CD14-positive monocyte (primary cell): ENCODE data around the gene TSPAN15. TPM values are rescaled to one million over a fixed set of nuclear protein-coding genes. Genes with fewer than 3 reads are reported as not detected.

Source experiments
- DNase-seq, 3 donors: peaks; one replicate each; pipeline ENCODE4 v3.0.0-alpha.2; 2011 to 2022
- H2AFZ ChIP-seq: 2 replicates; pipeline ENCODE4 v1.6.0; 2012; ENCODE audit warnings: mild to moderate bottlenecking, low read depth, low read length, inconsistent platforms; ENCODE audit not compliant: insufficient read depth, poor library complexity, severe bottlenecking
- H3K27ac ChIP-seq, 2 donors: 1 replicate in 1 of 2; 2 replicates in 1 of 2; pipeline ENCODE4 v1.5.1; 2012 to 2013; ENCODE audit warnings: low read length in 2 of 2, control low read depth in 1 of 2, inconsistent platforms in 1 of 2, low read depth in 1 of 2, mild to moderate bottlenecking in 1 of 2
- H3K27me3 ChIP-seq, 2 donors: one replicate each; pipeline versions ENCODE4 v1.6.0 to v1.6.1; 2011 to 2013; ENCODE audit warnings: low read length in 2 of 2; ENCODE audit not compliant: control insufficient read depth in 2 of 2, insufficient read depth in 2 of 2
- H3K36me3 ChIP-seq, 2 donors: replicated peaks in 1 of 2; 1 replicate in 1 of 2; 2 replicates in 1 of 2; pipeline versions ENCODE4 v1.5.1 to v1.6.1; 2012 to 2013; ENCODE audit warnings: low read length in 2 of 2, control low read depth in 1 of 2, inconsistent platforms in 1 of 2, mild to moderate bottlenecking in 1 of 2; ENCODE audit not compliant: insufficient read depth in 2 of 2, control insufficient read depth in 1 of 2
- H3K4me1 ChIP-seq, 2 donors: 1 replicate in 1 of 2; 2 replicates in 1 of 2; pipeline versions ENCODE4 v1.5.1 to v1.6.1; 2012 to 2013; ENCODE audit warnings: low read length in 2 of 2, control low read depth in 1 of 2, inconsistent platforms in 1 of 2, mild to moderate bottlenecking in 1 of 2, moderate library complexity in 1 of 2; ENCODE audit not compliant: insufficient read depth in 2 of 2, control insufficient read depth in 1 of 2
- H3K4me2 ChIP-seq: replicated peaks from 2 replicates; pipeline ENCODE3; 2012; ENCODE audit warnings: low read length, moderate library complexity, mild to moderate bottlenecking; ENCODE audit not compliant: poor library complexity, severe bottlenecking; ENCODE audit errors: extremely low read depth
- H3K4me3 ChIP-seq, 3 experiments: fragments of 200-600 bp in 1 of 3; sonication (generic) in 1 of 3; replicated peaks in 1 of 3; 1 replicate in 2 of 3; 2 replicates in 1 of 3; pipeline ENCODE4 v1.5.1; 2011 to 2013; ENCODE audit warnings: low read length in 3 of 3, mild to moderate bottlenecking in 3 of 3, control low read depth in 2 of 3, low read depth in 2 of 3, inconsistent platforms in 1 of 3, moderate library complexity in 1 of 3
- H3K79me2 ChIP-seq: 2 replicates; pipeline ENCODE4 v1.6.0; 2012; ENCODE audit warnings: mild to moderate bottlenecking, control low read depth, inconsistent platforms, low read length, moderate library complexity; ENCODE audit not compliant: insufficient read depth
- H3K9ac ChIP-seq: 2 replicates; pipeline ENCODE4 v1.6.0; 2017; ENCODE audit warnings: low read length, mild to moderate bottlenecking; ENCODE audit not compliant: insufficient read depth, poor library complexity, severe bottlenecking
- H3K9me3 ChIP-seq, 2 donors: replicated peaks in 1 of 2; 1 replicate in 1 of 2; 2 replicates in 1 of 2; pipeline versions ENCODE4 v1.5.1 to v1.6.1; 2012 to 2013; ENCODE audit warnings: low read length in 2 of 2, control low read depth in 1 of 2; ENCODE audit not compliant: control insufficient read depth in 1 of 2, insufficient read depth in 1 of 2
- H4K20me1 ChIP-seq: 2 replicates; pipeline ENCODE4 v1.6.0; 2012; ENCODE audit warnings: mild to moderate bottlenecking, low read length, control low read depth, moderate library complexity; ENCODE audit not compliant: insufficient read depth
- H3K27ac Mint-ChIP-seq, 7 donors: one replicate each; pipeline ENCODE4 v1.8.0; 2020; ENCODE audit warnings: mild to moderate bottlenecking in 7 of 7, mixed read lengths in 7 of 7, moderate library complexity in 6 of 7, inconsistent platforms in 2 of 7
- H3K27me3 Mint-ChIP-seq, 3 donors: one replicate each; pipeline ENCODE4 v1.8.0; 2021 to 2022; ENCODE audit warnings: low read depth in 3 of 3, mild to moderate bottlenecking in 3 of 3, mixed read lengths in 3 of 3, moderate library complexity in 3 of 3, inconsistent platforms in 1 of 3
- H3K36me3 Mint-ChIP-seq, 2 donors: one replicate each; pipeline ENCODE4 v1.8.0; 2020; ENCODE audit warnings: mixed read lengths in 2 of 2, inconsistent platforms in 1 of 2, mild to moderate bottlenecking in 1 of 2
- H3K4me1 Mint-ChIP-seq: one replicate; pipeline ENCODE4 v1.8.0; 2020; ENCODE audit warnings: mild to moderate bottlenecking, mixed read lengths
- H3K4me3 Mint-ChIP-seq, 2 donors: one replicate each; pipeline ENCODE4 v1.8.0; 2020; ENCODE audit warnings: mild to moderate bottlenecking in 2 of 2, mixed read lengths in 2 of 2, moderate library complexity in 1 of 2
- H3K9me3 Mint-ChIP-seq, 7 donors: one replicate each; pipeline ENCODE4 v1.8.0; 2020 to 2022; ENCODE audit warnings: mixed read lengths in 7 of 7, mild to moderate bottlenecking in 6 of 7, moderate library complexity in 6 of 7, inconsistent platforms in 2 of 7
- CTCF ChIP-seq: fragments of 200-600 bp; IDR thresholded peaks from one replicate; pipeline ENCODE4 v1.8.0; 2022; ENCODE audit warnings: antibody characterized with exemption, mild to moderate bottlenecking
- WGBS: methylation state at CpG from one replicate; pipeline ENCODE4 v1.1.5; 2013; ENCODE audit warnings: missing lambda C conversion rate; ENCODE audit not compliant: insufficient coverage; 5-methylcytosine and 5-hydroxymethylcytosine counted together
- intact Hi-C, 2 donors: fragments of 100-400 bp; cut with micrococcal nuclease; formaldehyde crosslinking; loops; one replicate each; pipeline versions ENCODE4 v1.15.0 to v1.15.1; 2023
- polyA plus RNA-seq, 3 donors: library from polyadenylated mRNA; depleted of rRNA in 1 of 3; unstranded in 2 of 3; stranded (reverse) in 1 of 3; fragments of 300-500 nt in 2 of 3; fragments of >200 nt in 1 of 3; fragmentation: Illumina TruSeq in 2 of 3; gene quantifications; 1 replicate in 2 of 3; 2 replicates in 1 of 3; pipeline ENCODE4 v1.2.3, GENCODE V29; 2012 to 2021

The TSPAN15 gene
- polyA plus RNA-seq, 3 donors: 0.22 to 0.39 TPM; not detected in 1

DNA sequence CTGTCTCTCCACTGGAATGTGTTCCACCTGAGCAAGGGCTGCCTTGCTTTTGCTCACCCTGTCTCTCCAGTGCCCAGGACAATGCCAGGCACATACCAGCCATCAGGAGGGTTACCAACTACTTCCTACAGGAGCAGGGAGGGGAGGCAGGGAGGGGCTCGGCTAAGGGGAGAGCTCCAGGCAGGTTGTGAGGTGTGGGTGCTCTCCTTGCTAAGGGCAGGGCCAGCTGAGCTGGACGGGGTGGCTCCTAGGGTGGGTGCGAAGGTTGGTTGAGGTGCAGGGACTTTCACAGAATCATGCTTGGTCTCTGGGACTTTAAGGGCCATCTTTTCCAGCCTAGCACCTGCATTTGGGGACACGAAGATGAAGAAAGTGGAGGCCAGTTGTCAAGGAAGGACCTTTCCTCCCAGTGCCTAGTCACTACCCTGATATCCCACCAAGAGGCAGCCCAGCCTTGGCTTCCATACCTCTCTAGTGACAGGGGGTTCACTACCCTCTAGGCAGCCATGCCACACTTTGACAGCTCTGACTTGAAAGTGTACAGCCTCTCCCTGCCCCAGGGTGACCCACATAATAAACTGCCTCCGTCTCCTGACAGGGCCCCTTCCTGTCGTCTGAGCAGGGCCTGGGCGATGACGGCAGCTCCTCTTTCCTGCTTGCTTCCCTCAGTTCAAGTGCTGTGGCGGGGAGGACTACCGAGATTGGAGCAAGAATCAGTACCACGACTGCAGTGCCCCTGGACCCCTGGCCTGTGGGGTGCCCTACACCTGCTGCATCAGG lies 46.5 kb downstream of the TSPAN15 start:
- Histone ChIP-seq H3K9me3 (no peaks in the 10 kb centered on the region), H3K4me1 (no peaks in the 10 kb centered on the region), H3K4me2 (no peak overlapping the region), H3K27me3 (no peaks in the 10 kb centered on the region), H3K9ac (no peak overlapping the region), H4K20me1 (no peaks in the 10 kb centered on the region), H3K4me3 (no peak overlapping the region), H3K79me2 (no peaks in the 10 kb centered on the region), H2AFZ (no peak overlapping the region), H3K36me3 (no peaks in the 10 kb centered on the region), H3K27ac (no peak overlapping the region)
- intact Hi-C loops: no loop called here
- Mint-ChIP-seq H3K9me3 (peaks cover 0 to 2% (median 0%) of the 10 kb centered on the region in 7 donors), H3K27me3 (peaks cover 0 to 7% (median 5%) of the 10 kb centered on the region in 3 donors), H3K27ac (no peak overlapping the region), H3K4me3 (no peak overlapping the region), H3K4me1 (no peaks in the 10 kb centered on the region), H3K36me3 (no peaks in the 10 kb centered on the region)
- WGBS: 30% methylated on average over 10 of the region's 11 CpGs
- no peak for TF ChIP-seq CTCF
- DNase-seq: no peak

DNA sequence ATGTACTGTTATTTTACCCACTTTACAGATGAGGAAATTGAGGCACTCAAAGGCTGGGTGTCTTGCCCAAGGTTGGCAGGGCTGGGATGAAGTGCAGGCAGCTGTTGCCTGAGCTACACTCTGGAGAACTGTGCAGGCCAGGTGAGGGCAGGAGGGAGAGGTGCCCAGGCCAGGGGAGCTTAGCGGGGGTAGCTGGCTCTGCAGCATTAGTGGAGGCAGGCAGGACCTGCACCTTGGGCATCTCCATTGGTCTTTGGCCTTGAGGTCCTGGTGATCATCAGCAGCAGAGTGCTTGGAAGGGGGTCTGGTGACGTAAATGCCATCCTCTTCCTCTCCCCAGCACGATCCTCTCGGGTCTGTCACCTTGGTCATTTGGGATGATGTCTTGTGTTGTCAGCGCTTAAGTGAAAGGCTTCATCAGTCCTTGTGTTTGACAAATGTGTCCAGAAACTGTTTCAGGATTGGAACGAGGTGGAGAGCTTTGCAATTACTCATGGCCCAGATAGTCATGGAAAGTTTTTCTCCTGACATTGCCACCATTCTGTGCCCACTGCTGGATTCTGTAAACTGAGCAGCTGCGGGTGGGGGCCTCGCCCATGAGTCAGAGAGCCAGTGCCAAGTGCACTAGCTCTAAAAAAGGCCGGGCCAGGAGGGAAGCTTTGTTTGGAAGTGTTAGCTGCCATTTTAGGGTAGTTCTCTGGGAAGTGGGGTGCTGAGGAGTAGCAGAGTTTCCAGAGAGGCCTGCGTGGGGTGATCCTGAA lies 47.6 kb downstream of the TSPAN15 start:
- Histone ChIP-seq H3K36me3 (no peaks in the 10 kb centered on the region), H3K27ac (no peak overlapping the region), H3K9ac (no peak overlapping the region), H2AFZ (no peak overlapping the region), H3K9me3 (no peaks in the 10 kb centered on the region), H3K4me3 (no peak overlapping the region), H3K4me1 (no peaks in the 10 kb centered on the region), H4K20me1 (no peaks in the 10 kb centered on the region), H3K4me2 (no peak overlapping the region), H3K27me3 (no peaks in the 10 kb centered on the region), H3K79me2 (no peaks in the 10 kb centered on the region)
- Mint-ChIP-seq H3K4me3 (no peak overlapping the region), H3K36me3 (no peaks in the 10 kb centered on the region), H3K27me3 (peaks cover 0 to 7% (median 7%) of the 10 kb centered on the region in 3 donors), H3K9me3 (peaks cover 0 to 2% (median 0%) of the 10 kb centered on the region in 7 donors), H3K27ac (no peak overlapping the region), H3K4me1 (no peaks in the 10 kb centered on the region)
- WGBS: 98% methylated on average over 5 of the region's 10 CpGs
- no peak for TF ChIP-seq CTCF
- no peak for DNase-seq
- intact Hi-C loops: no loop called here
